ENCODE results near the gene JAM3. TPM values are rescaled to one million over a fixed set of nuclear protein-coding genes. Genes with fewer than 3 reads are reported as not detected.

JAM3 gene
- total RNA-seq, 1 experiment from 2014 or later = 36.5 TPM

- H3K9me3 Mint-ChIP-seq = no peaks in the 10 kb centered on the region
- Histone ChIP-seq H3K4me2 (ENCODE audit: insufficient read depth, insufficient read length, low read length) (no peak overlapping the region), H2BK12ac (ENCODE audit: insufficient read length, low read depth, low read length) (no peak overlapping the region), H4K91ac (ENCODE audit: insufficient read length, low read depth, low read length) (no peak overlapping the region), H3K27me3 (ENCODE audit: insufficient read depth, low read length) (no peaks in the 10 kb centered on the region), H2BK120ac (ENCODE audit: low read depth, low read length, poor library complexity, severe bottlenecking) (no peak overlapping the region), H3K79me2 (ENCODE audit: insufficient read depth, low read length) (no peaks in the 10 kb centered on the region), H3K9me3 (ENCODE audit: control insufficient read depth, low read depth, low read length) (no peaks in the 10 kb centered on the region), H2BK15ac (ENCODE audit: low read depth, low read length) (no peak overlapping the region), H4K5ac (ENCODE audit: insufficient read length, low read depth, low read length) (no peak overlapping the region), H3K27ac (ENCODE audit: insufficient read length, low read depth, low read length) (no peak overlapping the region), H3K18ac (ENCODE audit: insufficient read length, low read depth, low read length) (peak overlapping the region; percentile 22), H3K23ac (ENCODE audit: insufficient read length, low read depth, low read length) (no peak overlapping the region), H2AK5ac (ENCODE audit: insufficient read length, low read length) (no peak overlapping the region), H4K20me1 (ENCODE audit: control insufficient read depth, insufficient read depth, insufficient read length) (no peaks in the 10 kb centered on the region), H2AFZ (ENCODE audit: low read length) (no peak overlapping the region), H2BK5ac (ENCODE audit: insufficient read length, low read length) (no peak overlapping the region), H3K14ac (ENCODE audit: insufficient read depth, low read length) (peak overlapping the region; percentile 18), H3K9ac (ENCODE audit: extremely low read depth, insufficient read length, low read length) (no peak overlapping the region), H3K79me1 (ENCODE audit: insufficient read depth, low read depth, low read length, poor library complexity, severe bottlenecking) (no peaks in the 10 kb centered on the region), H3K4me1 (ENCODE audit: insufficient read depth, low read length) (peaks cover 5% of the 10 kb centered on the region; the same call in 1 of the 2 replicates), H3K56ac (ENCODE audit: insufficient read length, low read depth, low read length) (no peak overlapping the region), H3T11ph (ENCODE audit: low read length) (no peak overlapping the region), H2BK20ac (ENCODE audit: low read depth, low read length, poor library complexity, severe bottlenecking) (no peak overlapping the region), H3K4ac (ENCODE audit: low read depth, low read length) (no peak overlapping the region), H3K23me2 (ENCODE audit: insufficient read length, low read depth, low read length, poor library complexity, severe bottlenecking) (peaks cover 10% of the 10 kb centered on the region), H4K8ac (replicated peaks; ENCODE audit: insufficient read length, low read depth, low read length) (no peak overlapping the region)
- H3K27me3 Mint-ChIP-seq (ENCODE audit: low read depth) = peaks cover 48% of the 10 kb centered on the region
- TF ChIP-seq CTCF (conservative IDR thresholded peaks at IDR 0.05) = no peak
- peak overlapping the region; percentile 23 to 30; a peak in 2 of 5 replicates for H3K4me3 Mint-ChIP-seq
- peak overlapping the region in 2 of 3 experiments; percentile 85 to 90; a peak in 3 of 7 replicates for H3K27ac Mint-ChIP-seq
- H3K36me3 Mint-ChIP-seq (ENCODE audit: insufficient read depth in 1 of 3, low read depth in 3 of 3) = peaks cover 0 to 6% (median 2%) of the 10 kb centered on the region in 3 experiments; a peak in 5 of 7 replicates
- no CpG with 5 or more reads among the region's 9 CpGs for WGBS (ENCODE audit: extremely low coverage, insufficient read length, low lambda C conversion rate)
- peaks cover 30 to 51% of the 10 kb centered on the region in 2 experiments for H3K4me1 Mint-ChIP-seq
- no peak for DNase-seq
Observed at GRCh38 chr11:134033276-134033675, 35.6 kb upstream of the JAM3 start.

Data from H9 (cell line).